PC-3 (cell line): ENCODE measurements around the gene ETV3. TPM values are rescaled to one million over a fixed set of nuclear protein-coding genes. Genes with fewer than 3 reads are reported as not detected.

Experiments
- ATAC-seq: fragments of 200-7000 bp; cut with Tn5 transposase; 2 replicates; pipeline ENCODE4 v1.9.1; 2020; ENCODE audit warnings: mild to moderate bottlenecking, moderate library complexity
- BruUV-seq: library from RNA; stranded (reverse); fragments of 400-500 nt; replicated peaks from 2 replicates; lab custom pipeline; 2021; lab: Mats Ljungman, UMichigan
- CTCF ChIA-PET: fragments of 300-600 bp; sonication (Branson Sonifier 250); formaldehyde crosslinking; loops from one replicate; lab custom pipeline; 2022; ENCODE audit warnings: antibody characterized with exemption; lab: Charles Lee
- POLR2A ChIA-PET: fragments of 300-600 bp; sonication (Branson Sonifier 250); formaldehyde crosslinking; loops from one replicate; lab custom pipeline; 2022; ENCODE audit warnings: antibody characterized with exemption; ENCODE audit not compliant: unreplicated experiment; lab: Charles Lee
- DNase-seq: peaks from one replicate; pipeline ENCODE4 v3.0.0-alpha.2; 2015
- H2AFZ ChIP-seq: fragments of 300-600 bp; sonication (generic); 2 replicates; pipeline ENCODE4 v1.6.0; 2016; ENCODE audit warnings: antibody characterized with exemption, low read length
- H3F3A ChIP-seq: fragments of 300-600 bp; sonication (generic); one replicate; pipeline ENCODE4 v1.6.0; 2017; ENCODE audit warnings: antibody characterized with exemption, low read length, control low read depth, mild to moderate bottlenecking; ENCODE audit not compliant: unreplicated experiment
- H3K27ac ChIP-seq: fragments of 300-600 bp; sonication (generic); 2 replicates; pipeline ENCODE4 v1.5.1; 2016; ENCODE audit warnings: mild to moderate bottlenecking, low read length
- H3K27me3 ChIP-seq: fragments of 300-600 bp; sonication (generic); 2 replicates; pipeline ENCODE4 v1.6.1; 2016; ENCODE audit warnings: low read length, mixed read lengths
- H3K36me3 ChIP-seq: fragments of 300-600 bp; sonication (generic); 2 replicates; pipeline ENCODE4 v1.6.1; 2016; ENCODE audit warnings: low read depth, mixed run types, low read length, mixed read lengths
- H3K4me1 ChIP-seq: fragments of 300-600 bp; sonication (generic); 2 replicates; pipeline ENCODE4 v1.5.1; 2016; ENCODE audit warnings: low read length; ENCODE audit not compliant: insufficient read depth
- H3K4me2 ChIP-seq: fragments of 300-600 bp; sonication (generic); 2 replicates; pipeline ENCODE4 v1.6.0; 2016; ENCODE audit warnings: low read length
- H3K4me3 ChIP-seq: fragments of 300-600 bp; sonication (generic); 2 replicates; pipeline ENCODE4 v1.5.1; 2016; ENCODE audit warnings: mild to moderate bottlenecking, low read length, mixed read lengths
- H3K79me2 ChIP-seq: fragments of 300-600 bp; sonication (generic); 2 replicates; pipeline ENCODE4 v1.6.1; 2017; ENCODE audit warnings: low read length, mixed read lengths
- H3K9ac ChIP-seq: fragments of 300-600 bp; sonication (generic); 2 replicates; pipeline ENCODE4 v1.6.0; 2016; ENCODE audit warnings: mild to moderate bottlenecking, low read length
- H3K9me2 ChIP-seq: fragments of 300-600 bp; sonication (generic); replicated peaks from 2 replicates; pipeline ENCODE4 v1.6.1; 2016; ENCODE audit warnings: mixed run types, low read length, mixed read lengths
- H3K9me3 ChIP-seq: fragments of 300-600 bp; sonication (generic); 2 replicates; pipeline ENCODE4 v1.6.1; 2016; ENCODE audit warnings: low read length, mixed read lengths
- H4K20me1 ChIP-seq: fragments of 300-600 bp; sonication (generic); 2 replicates; pipeline ENCODE4 v1.6.1; 2016; ENCODE audit warnings: low read length, mixed read lengths
- CTCF ChIP-seq: fragments of 300-600 bp; sonication (generic); conservative IDR thresholded peaks from 2 replicates; pipeline ENCODE4 v1.5.1; 2017; ENCODE audit warnings: antibody characterized with exemption, low read depth, mild to moderate bottlenecking, low read length
- EZH2 ChIP-seq: fragments of 300-600 bp; sonication (generic); IDR thresholded peaks from one replicate; pipeline ENCODE4 v1.6.1; 2017; ENCODE audit warnings: antibody characterized with exemption, mild to moderate bottlenecking, low read length; ENCODE audit not compliant: unreplicated experiment
- EZH2phosphoT487 ChIP-seq: fragments of 300-600 bp; sonication (generic); IDR thresholded peaks from 2 replicates; pipeline ENCODE4 v1.6.1; 2018; ENCODE audit warnings: mild to moderate bottlenecking, antibody characterized with exemption, low read length, borderline replicate concordance
- intact Hi-C: fragments of 100-400 bp; cut with micrococcal nuclease; formaldehyde crosslinking; loops from 2 replicates; pipeline ENCODE4 v1.9.0; 2023
- total RNA-seq: library from RNA; depleted of rRNA; stranded (reverse); fragments of >200 nt; gene quantifications from 2 replicates; pipeline ENCODE4 v1.2.3, GENCODE V29; 2014

The ETV3 gene
- total RNA-seq, 1 experiment from 2014 or later: 12.2 TPM

- H3K36me3 ChIP-seq: no peaks in the 10 kb centered on the region
- TF ChIP-seq CTCF (no peak), EZH2 (no peak), EZH2phosphoT487 (no peak)
- no peak for ATAC-seq
- H3K27me3 ChIP-seq: no peaks in the 10 kb centered on the region
- no peak overlapping the region for H3K4me2 ChIP-seq
- POLR2A ChIA-PET: no interaction called here
- H3K4me1 ChIP-seq: 0 out of 2 replicates have a peak, but pooled peaks cover 3% of the 10 kb centered on the region
- H3K9ac ChIP-seq: no peak overlapping the region
- no TSS peak for BruUV-seq
- no peaks in the 10 kb centered on the region for H3F3A ChIP-seq
- no peaks in the 10 kb centered on the region for H4K20me1 ChIP-seq
- no peak for DNase-seq
- intact Hi-C loops: no loop called here
- CTCF ChIA-PET: no interaction called here
- no peak overlapping the region for H3K4me3 ChIP-seq
- no peaks in the 10 kb centered on the region for H3K79me2 ChIP-seq
- H3K9me2 ChIP-seq: no peaks in the 10 kb centered on the region
- H3K27ac ChIP-seq: no peak overlapping the region
- no peaks in the 10 kb centered on the region for H3K9me3 ChIP-seq
- H2AFZ ChIP-seq: no peak overlapping the region
Observed at GRCh38 chr1:157091668-157092273, 46.4 kb downstream of the ETV3 start.

GRCh38 chr1:157091186-157091585, 47.0 kb downstream of the ETV3 start:
- H3K4me1 ChIP-seq: 0 out of 2 replicates have a peak, but pooled peaks cover 3% of the 10 kb centered on the region
- H4K20me1 ChIP-seq: no peaks in the 10 kb centered on the region
- no peaks in the 10 kb centered on the region for H3K36me3 ChIP-seq
- TF ChIP-seq EZH2phosphoT487 (no peak), CTCF (no peak), EZH2 (no peak)
- ATAC-seq (no peak), DNase-seq (no peak)
- ChIA-PET POLR2A (no interaction called here), CTCF (interaction anchor here (1.1 to 2.0 kb wide), 2 partner anchors 17 to 65 kb away, joined by 3 to 72 read pairs; no protein-coding TSS in a partner anchor)
- H3K9me2 ChIP-seq: no peaks in the 10 kb centered on the region
- H3K4me3 ChIP-seq: no peak overlapping the region
- H3K27ac ChIP-seq: no peak overlapping the region
- no peaks in the 10 kb centered on the region for H3K27me3 ChIP-seq
- no TSS peak for BruUV-seq
- H3F3A ChIP-seq: no peaks in the 10 kb centered on the region
- no peaks in the 10 kb centered on the region for H3K79me2 ChIP-seq
- intact Hi-C loops: no loop called here
- no peaks in the 10 kb centered on the region for H3K9me3 ChIP-seq
- H3K4me2 ChIP-seq: no peak overlapping the region
- H3K9ac ChIP-seq: no peak overlapping the region
- no peak overlapping the region for H2AFZ ChIP-seq

GRCh38 chr1:157090771-157091170, 47.4 kb downstream of the ETV3 start:
- ATAC-seq: no peak
- no peak for DNase-seq
- Histone ChIP-seq H3K4me3 (no peak overlapping the region), H3K27ac (no peak overlapping the region), H3K27me3 (no peaks in the 10 kb centered on the region), H3K36me3 (no peaks in the 10 kb centered on the region), H4K20me1 (no peaks in the 10 kb centered on the region), H3K9ac (no peak overlapping the region), H3K4me2 (no peak overlapping the region), H3K79me2 (no peaks in the 10 kb centered on the region), H2AFZ (no peak overlapping the region), H3K4me1 (0 out of 2 replicates have a peak, but pooled peaks cover 3% of the 10 kb centered on the region), H3K9me2 (no peaks in the 10 kb centered on the region), H3K9me3 (no peaks in the 10 kb centered on the region), H3F3A (no peaks in the 10 kb centered on the region)
- intact Hi-C loops: loop anchor here (1.0 kb wide), 1 partner anchor 66 kb away; no protein-coding TSS in a partner anchor
- ChIA-PET POLR2A (no interaction called here), CTCF (interaction anchor here (1.0 to 2.0 kb wide), 6 partner anchors 10 to 65 kb away, joined by 3 to 72 read pairs (median 4); partner anchors contain the start of gene ETV3)
- no peak for TF ChIP-seq EZH2phosphoT487
- TF ChIP-seq EZH2: no peak
- no peak for TF ChIP-seq CTCF
- BruUV-seq: no TSS peak
